H1 (cell line): ENCODE measurements around the gene LAMB3. TPM values are rescaled to one million over a fixed set of nuclear protein-coding genes. Genes with fewer than 3 reads are reported as not detected.

Experiments
- CREB1 ChIP-seq: IDR thresholded peaks from 2 replicates; pipeline ENCODE4 v1.6.1; 2012; ENCODE audit warnings: inconsistent platforms
- polyA plus RNA-seq, 7 experiments: library from polyadenylated mRNA; depleted of rRNA in 3 of 7; stranded (reverse) in 5 of 7; unstranded in 2 of 7; fragments of >200 nt in 5 of 7; fragments of 200-250 nt in 2 of 7; gene quantifications; 1 replicate in 5 of 7; 2 replicates in 1 of 7; 4 replicates in 1 of 7; pipeline versions ENCODE4 v1.2.1 to v1.2.3, GENCODE V29; 2011 to 2013; ENCODE audit warnings: missing spikeins in 2 of 7, mixed read lengths in 2 of 7
- total RNA-seq: library from RNA; stranded (reverse); fragmentation: NEBNext Ultra II Directional; extraction: Animal tissue kit (Norgen Biotek cat#: 25700); gene quantifications from 2 replicates; pipeline ENCODE4 v1.2.1, GENCODE V29; 2021

The LAMB3 gene
- total and polyA plus RNA-seq, 2 of the 8 experiments (the other 6 are each of a cell fraction or from before 2014, with no cell fraction given), result 0.45 to 0.50 TPM

- no peak for TF ChIP-seq CREB1
Measured at GRCh38 chr1:209589440-209589839, 62.8 kb downstream of the LAMB3 start (continued).
